ENCODE results near the gene VPS13D.

GRCh38 chr1:12465126-12465525 lies 235.3 kb downstream of the VPS13D start:
- TF ChIP-seq CTCF (IDR thresholded peaks at IDR 0.05; ENCODE audit: low read length), result no peak
- TF ChIP-seq EZH2 (IDR thresholded peaks at IDR 0.05; ENCODE audit: borderline replicate concordance, low read length), result no peak
